OCI-LY1 (cell line): ENCODE results near the gene NADK.

Experiments used
- EZH2 ChIP-seq: fragments of 200-600 bp; sonication (generic), shearing (Covaris generic); IDR thresholded peaks from 2 replicates; pipeline ENCODE4 v1.8.0; 2017; ENCODE audit warnings: borderline replicate concordance, mixed run types, mild to moderate bottlenecking, antibody characterized with exemption, low read length, moderate library complexity, mixed read lengths
- TF ChIP-seq, protein P1 (sequence below): fragments of 200-600 bp; sonication (generic), shearing (Covaris generic); IDR thresholded peaks from 2 replicates; pipeline ENCODE4 v1.5.1; 2017; ENCODE audit warnings: mild to moderate bottlenecking, antibody characterized with exemption, low read length, moderate library complexity, mixed read lengths

GRCh38 chr1:1764876-1765470 lies 13.3 kb downstream of the NADK start:
- TF ChIP-seq, protein P1, sequence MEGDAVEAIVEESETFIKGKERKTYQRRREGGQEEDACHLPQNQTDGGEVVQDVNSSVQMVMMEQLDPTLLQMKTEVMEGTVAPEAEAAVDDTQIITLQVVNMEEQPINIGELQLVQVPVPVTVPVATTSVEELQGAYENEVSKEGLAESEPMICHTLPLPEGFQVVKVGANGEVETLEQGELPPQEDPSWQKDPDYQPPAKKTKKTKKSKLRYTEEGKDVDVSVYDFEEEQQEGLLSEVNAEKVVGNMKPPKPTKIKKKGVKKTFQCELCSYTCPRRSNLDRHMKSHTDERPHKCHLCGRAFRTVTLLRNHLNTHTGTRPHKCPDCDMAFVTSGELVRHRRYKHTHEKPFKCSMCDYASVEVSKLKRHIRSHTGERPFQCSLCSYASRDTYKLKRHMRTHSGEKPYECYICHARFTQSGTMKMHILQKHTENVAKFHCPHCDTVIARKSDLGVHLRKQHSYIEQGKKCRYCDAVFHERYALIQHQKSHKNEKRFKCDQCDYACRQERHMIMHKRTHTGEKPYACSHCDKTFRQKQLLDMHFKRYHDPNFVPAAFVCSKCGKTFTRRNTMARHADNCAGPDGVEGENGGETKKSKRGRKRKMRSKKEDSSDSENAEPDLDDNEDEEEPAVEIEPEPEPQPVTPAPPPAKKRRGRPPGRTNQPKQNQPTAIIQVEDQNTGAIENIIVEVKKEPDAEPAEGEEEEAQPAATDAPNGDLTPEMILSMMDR: no peak
- no peak for TF ChIP-seq EZH2
